GM18867 (cell line): ENCODE data around the gene RPTOR.

Experiments used
- ATAC-seq: cut with Tn5 transposase; IDR thresholded peaks from one replicate; pipeline ENCODE4 v1.9.1; 2021; ENCODE audit warnings: mild to moderate bottlenecking, moderate library complexity; ENCODE audit not compliant: unreplicated experiment

The RPTOR gene

DNA sequence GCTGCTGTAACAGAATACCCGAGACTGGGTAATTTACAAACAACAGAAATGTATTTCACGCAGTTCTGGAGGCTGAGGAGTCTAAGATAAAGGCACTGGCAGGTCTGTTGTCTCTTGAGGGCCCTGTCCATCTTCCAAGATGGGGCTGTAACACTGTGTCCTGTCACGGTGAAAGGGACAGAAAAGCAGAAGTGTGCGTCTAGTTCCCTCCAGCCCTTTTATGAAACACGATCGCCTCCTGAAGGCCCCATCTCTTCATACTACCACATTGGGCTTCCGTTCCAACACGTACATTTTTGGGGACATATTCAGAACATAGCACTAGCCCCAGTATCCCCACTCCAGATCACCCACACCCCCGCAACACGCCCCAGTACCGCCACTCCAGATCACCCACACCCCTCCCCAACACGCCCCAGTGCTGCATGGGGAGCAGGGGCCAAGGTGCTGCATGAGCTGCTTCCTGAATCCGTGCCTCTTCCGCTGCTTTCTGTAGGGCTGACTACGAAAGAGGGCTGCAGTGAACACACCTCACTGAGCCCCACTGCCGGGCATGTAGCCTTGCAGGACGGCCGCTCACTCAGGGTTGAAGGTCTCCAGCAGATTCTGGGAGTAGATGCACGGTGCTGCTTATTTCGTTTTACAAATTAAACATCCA is 91.9 kb downstream of the RPTOR start:
- ATAC-seq, result no peak

- ATAC-seq, result no peak
Observed at GRCh38 chr17:80637048-80637781, 92.6 kb downstream of the RPTOR start.

- no peak for ATAC-seq
Observed at GRCh38 chr17:80639658-80640057, 95.0 kb downstream of the RPTOR start.

DNA sequence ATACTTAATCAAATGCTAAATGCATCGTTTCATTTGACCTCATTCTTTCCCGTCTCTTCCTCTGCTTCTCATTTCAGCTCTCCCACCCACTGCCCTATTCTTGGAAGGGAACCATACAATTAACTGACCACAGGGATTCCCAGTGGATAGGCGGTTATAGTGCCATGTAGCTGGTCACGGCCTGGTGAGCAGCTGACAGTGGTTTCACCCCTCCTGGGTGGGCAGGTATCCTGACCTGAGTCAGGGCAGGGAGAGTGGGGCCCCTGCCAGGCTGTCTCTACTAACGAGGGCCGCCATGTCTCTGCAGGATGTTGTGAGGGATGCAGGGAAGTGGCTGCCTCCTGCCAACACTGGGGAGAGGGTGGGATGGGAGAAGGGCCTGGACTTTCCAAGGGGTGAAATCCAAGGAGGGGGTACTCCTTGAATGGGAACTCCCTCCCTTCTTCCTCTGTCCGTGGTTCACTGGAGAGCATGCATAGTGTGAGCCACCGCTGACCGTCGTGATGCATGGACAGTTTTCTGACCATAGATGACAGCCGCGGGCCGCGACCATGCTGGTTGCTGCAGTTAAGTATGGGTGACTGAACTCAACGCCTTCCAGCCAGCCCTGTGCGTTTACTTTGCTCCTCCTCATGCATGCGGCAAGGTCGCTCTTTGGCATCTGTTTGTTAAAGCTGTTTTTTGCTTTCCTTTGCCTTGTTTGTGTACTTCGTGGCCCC is 95.9 kb downstream of the RPTOR start:
- no peak for ATAC-seq

GRCh38 chr17:80643326-80644099 is 98.9 kb downstream of the RPTOR start:
- ATAC-seq, result no peak

- ATAC-seq, result no peak
Observed at GRCh38 chr17:80644536-80644935, 99.9 kb downstream of the RPTOR start.

- no peak for ATAC-seq
Observed at GRCh38 chr17:80645706-80646325, 101.2 kb downstream of the RPTOR start.

GRCh38 chr17:80646328-80646727 is 101.7 kb downstream of the RPTOR start:
- no peak for ATAC-seq

GRCh38 chr17:80647746-80648145 is 103.1 kb downstream of the RPTOR start:
- no peak for ATAC-seq

DNA sequence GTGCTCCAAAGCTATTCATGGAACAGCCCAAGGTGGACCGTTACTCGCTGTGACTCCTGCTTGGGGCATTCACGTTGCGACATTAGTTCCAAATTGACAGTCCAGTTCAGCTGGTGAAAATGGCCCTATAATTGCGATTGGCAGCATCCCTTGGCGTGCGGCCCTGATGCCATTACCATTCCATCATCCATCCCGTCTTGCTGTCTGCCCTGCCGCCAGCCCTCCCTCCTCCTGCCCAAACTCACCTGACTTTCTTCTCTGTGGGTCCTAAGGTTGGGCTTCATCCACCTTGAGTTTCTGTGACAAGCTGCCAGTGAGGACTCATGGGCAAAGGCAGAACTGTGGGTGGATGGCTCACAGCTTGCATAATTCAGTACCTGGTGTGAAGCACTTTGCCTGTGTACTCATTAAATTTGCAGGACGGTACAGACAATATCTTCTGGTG is 104.6 kb downstream of the RPTOR start:
- ATAC-seq, result no peak

DNA sequence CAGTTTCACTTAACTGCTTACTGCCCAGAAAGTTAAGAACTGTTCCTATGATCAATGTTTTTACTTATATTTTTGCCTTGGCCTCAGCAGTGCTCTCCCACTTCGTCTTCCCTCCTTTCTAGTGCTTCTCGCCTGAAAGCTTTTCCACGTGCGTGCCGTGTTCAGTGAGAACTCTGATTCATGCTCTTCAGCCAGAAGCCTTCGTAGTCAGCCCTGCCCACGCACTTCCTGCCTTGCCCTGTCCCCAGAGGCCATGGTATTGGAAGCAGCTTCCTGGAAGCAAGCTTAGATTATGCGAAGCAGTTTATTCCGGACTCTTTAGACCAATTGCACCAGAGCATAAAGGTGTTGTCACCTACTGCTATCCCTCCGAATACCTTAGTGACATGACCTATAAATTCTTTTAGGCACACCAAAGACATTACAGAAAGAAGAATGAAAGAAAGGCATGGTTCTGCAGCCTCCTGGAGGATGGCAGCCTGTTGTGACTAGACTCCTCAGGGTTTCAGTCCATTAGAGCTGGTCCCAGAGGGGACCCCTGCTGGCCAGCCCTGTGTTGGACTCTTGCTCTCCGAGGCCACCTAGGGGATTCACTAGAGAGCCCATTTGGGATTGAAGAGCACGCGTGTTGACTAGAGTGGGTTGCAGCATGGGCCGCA is 105.2 kb downstream of the RPTOR start:
- no peak for ATAC-seq

DNA sequence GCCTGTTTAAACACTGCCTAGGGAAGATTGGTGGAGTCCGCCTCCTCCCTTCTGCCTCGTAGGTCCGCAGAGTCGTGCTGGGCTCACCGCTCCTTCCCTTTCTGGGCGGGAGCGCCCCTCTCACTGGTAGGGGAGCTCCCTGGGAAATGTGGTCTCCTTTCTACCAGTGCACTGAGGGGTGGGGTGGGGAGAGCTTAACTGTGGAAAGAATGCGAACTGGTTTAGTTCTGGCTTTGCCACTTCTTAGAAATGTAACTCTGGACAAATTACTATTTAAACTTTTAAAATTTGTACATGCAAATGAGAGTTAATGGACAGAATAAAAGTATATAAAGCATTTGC is 105.7 kb downstream of the RPTOR start:
- no peak for ATAC-seq

DNA sequence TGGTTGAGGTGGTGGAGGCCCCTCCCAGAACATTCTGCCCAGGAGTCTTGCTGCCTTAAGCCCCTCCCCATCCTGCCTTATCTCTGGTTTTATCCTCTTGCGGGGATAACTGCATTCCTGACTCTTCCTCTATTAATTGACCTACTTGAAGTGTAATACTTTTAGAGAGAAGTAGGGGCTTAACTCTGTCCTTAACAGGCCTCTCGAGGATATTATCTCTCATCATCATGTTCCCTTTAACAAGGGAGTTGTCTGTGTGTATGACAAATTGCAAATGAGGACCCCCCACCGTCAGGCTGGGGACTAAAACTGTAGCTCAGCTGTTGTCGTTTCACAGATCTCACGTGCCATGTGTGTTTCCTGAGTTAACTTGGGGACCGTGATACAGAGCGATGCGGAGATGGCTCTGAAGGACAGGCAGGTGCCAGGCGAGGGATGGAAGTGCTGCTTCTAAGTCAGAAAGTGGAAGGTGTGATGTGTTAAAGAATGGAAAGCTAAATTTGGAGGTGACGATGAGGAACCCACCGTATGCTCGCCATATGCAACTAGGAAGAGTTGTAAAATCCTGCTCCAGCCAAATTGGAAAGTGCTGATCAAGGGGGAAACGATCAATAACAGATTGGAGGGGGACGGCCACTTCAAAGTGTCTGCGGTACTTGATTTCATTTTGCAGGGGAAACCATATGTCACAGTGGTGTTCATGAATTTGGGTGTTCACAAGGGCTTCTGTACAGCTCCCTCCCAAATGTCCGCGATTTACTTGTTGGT is 106.3 kb downstream of the RPTOR start:
- ATAC-seq, result no peak

DNA sequence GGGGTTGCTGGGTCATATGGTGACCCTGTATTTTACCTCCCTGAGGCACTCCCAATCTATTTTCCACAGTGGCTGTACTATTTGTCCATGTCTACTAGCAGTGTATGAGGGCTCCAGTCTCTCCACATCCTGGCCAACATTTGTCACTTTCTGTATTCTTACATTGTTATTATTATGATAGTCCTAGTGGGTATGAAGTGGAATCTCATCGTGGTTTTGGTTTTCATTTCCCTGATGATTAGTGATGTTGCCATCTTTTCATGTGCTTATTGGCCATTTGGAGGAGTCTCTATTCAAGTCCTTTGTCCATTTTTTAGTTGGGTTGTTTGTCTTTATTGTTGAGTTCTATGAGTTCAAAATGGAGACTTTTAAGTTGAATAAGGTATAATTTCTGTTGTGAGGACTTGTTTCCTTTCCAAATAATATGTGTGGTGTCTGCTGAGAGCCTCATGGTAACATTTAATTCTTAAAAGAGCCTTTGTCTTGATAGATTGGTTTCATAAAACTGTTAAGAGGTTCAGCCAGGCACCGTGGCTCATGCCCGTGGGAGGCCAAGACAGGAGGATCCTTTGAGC is 108.2 kb downstream of the RPTOR start:
- no peak for ATAC-seq

- no peak for ATAC-seq
Observed at GRCh38 chr17:80653856-80654255, 109.2 kb downstream of the RPTOR start.

GRCh38 chr17:80655608-80656007 is 111.0 kb downstream of the RPTOR start:
- no peak for ATAC-seq

DNA sequence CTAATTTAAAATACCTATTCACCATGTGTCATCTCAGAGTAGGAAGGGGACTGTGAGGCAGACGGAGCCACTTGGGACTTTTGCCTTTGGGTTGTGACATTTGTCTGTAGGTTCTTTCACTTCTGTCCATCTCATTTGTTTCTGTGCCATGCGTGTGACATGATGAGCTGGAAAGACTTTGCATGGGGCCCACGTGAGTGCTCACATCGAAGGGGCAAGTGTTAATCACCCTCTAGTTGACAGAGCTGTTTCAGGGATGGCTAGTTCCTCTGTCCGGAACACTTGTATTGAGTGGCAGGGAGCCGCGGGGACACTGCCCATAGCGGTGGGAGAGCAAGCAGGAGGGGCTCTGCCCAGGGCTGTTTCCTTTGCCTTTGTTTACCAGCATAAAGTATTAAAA is 112.0 kb downstream of the RPTOR start:
- ATAC-seq, result peak; percentile 65

GRCh38 chr17:80657561-80657960 is 112.9 kb downstream of the RPTOR start:
- no peak for ATAC-seq

GRCh38 chr17:80658821-80659220 is 114.2 kb downstream of the RPTOR start:
- ATAC-seq, result no peak
